Measurements from ENCODE around the gene HKDC1. TPM values are rescaled to one million over a fixed set of nuclear protein-coding genes. Genes with fewer than 3 reads are reported as not detected.

HKDC1 gene
- total RNA-seq, 2 donors from 2014 or later, result 0.35 TPM; not detected in 1

- Histone ChIP-seq H3K36me3 (no peaks in the 10 kb centered on the region), H3K27me3 (no peaks in the 10 kb centered on the region), H3K27ac (no peak overlapping the region), H3K9me3 (no peaks in the 10 kb centered on the region), H3K4me3 (no peak overlapping the region), H3K4me1 (no peaks in the 10 kb centered on the region)
- no peak for DNase-seq (ENCODE audit: low spot score)
- TF ChIP-seq CTCF (IDR thresholded peaks at IDR 0.05), result no peak
Observed at GRCh38 chr10:69213591-69214311, 6.4 kb upstream of the HKDC1 start.

GRCh38 chr10:69214666-69215131 lies 5.4 kb upstream of the HKDC1 start:
- no peak for DNase-seq (ENCODE audit: low spot score)
- Histone ChIP-seq H3K9me3 (no peaks in the 10 kb centered on the region), H3K4me1 (no peaks in the 10 kb centered on the region), H3K36me3 (no peaks in the 10 kb centered on the region), H3K27ac (no peak overlapping the region), H3K27me3 (no peaks in the 10 kb centered on the region), H3K4me3 (no peak overlapping the region)
- no peak for TF ChIP-seq CTCF (IDR thresholded peaks at IDR 0.05)

- no peak overlapping the region for H3K4me3 ChIP-seq
- no peak for TF ChIP-seq CTCF (IDR thresholded peaks at IDR 0.05)
- no peaks in the 10 kb centered on the region for H3K27me3 ChIP-seq
- no peaks in the 10 kb centered on the region for H3K4me1 ChIP-seq
- DNase-seq (ENCODE audit: low spot score), result no peak
- H3K9me3 ChIP-seq, result no peaks in the 10 kb centered on the region
- H3K27ac ChIP-seq, result no peak overlapping the region
- H3K36me3 ChIP-seq, result no peaks in the 10 kb centered on the region
Observed at GRCh38 chr10:69215405-69216171, 4.5 kb upstream of the HKDC1 start.

GRCh38 chr10:69216577-69217118 lies 3.5 kb upstream of the HKDC1 start:
- H3K27me3 ChIP-seq, result no peaks in the 10 kb centered on the region
- DNase-seq (ENCODE audit: low spot score), result no peak
- no peak overlapping the region for H3K27ac ChIP-seq
- no peak for TF ChIP-seq CTCF (IDR thresholded peaks at IDR 0.05)
- H3K4me3 ChIP-seq, result no peak overlapping the region
- no peaks in the 10 kb centered on the region for H3K36me3 ChIP-seq
- H3K4me1 ChIP-seq, result no peaks in the 10 kb centered on the region
- no peaks in the 10 kb centered on the region for H3K9me3 ChIP-seq

GRCh38 chr10:69217119-69217754 lies 2.9 kb upstream of the HKDC1 start:
- H3K27ac ChIP-seq, result no peak overlapping the region
- no peak for TF ChIP-seq CTCF (IDR thresholded peaks at IDR 0.05)

More at GRCh38 chr10:69217119-69217754, 2.9 kb upstream of the HKDC1 start:
- no peak overlapping the region for H3K4me3 ChIP-seq
- no peaks in the 10 kb centered on the region for H3K27me3 ChIP-seq
- no peaks in the 10 kb centered on the region for H3K4me1 ChIP-seq
- no peak for DNase-seq (ENCODE audit: low spot score)
- no peaks in the 10 kb centered on the region for H3K36me3 ChIP-seq
- no peaks in the 10 kb centered on the region for H3K9me3 ChIP-seq

All from right atrium auricular region (tissue), 2 donors.